Activated CD8-positive, alpha-beta memory T cell treated with anti-CD3 and anti-CD28 coated beads, Interleukin-2, amount 50 U/mL, for 1 hour (primary cell): ENCODE measurements around the gene UGT2B17.
"Not testable (repeated sequence)": the region's sequence is repeated elsewhere in the genome, so short reads cannot be mapped to it uniquely, and the experiment has no call there.

Experiments
- DNase-seq: peaks from one replicate; pipeline ENCODE4 v3.0.0-alpha.2; 2020; ENCODE audit errors: extremely low read depth

Gene UGT2B17

DNA sequence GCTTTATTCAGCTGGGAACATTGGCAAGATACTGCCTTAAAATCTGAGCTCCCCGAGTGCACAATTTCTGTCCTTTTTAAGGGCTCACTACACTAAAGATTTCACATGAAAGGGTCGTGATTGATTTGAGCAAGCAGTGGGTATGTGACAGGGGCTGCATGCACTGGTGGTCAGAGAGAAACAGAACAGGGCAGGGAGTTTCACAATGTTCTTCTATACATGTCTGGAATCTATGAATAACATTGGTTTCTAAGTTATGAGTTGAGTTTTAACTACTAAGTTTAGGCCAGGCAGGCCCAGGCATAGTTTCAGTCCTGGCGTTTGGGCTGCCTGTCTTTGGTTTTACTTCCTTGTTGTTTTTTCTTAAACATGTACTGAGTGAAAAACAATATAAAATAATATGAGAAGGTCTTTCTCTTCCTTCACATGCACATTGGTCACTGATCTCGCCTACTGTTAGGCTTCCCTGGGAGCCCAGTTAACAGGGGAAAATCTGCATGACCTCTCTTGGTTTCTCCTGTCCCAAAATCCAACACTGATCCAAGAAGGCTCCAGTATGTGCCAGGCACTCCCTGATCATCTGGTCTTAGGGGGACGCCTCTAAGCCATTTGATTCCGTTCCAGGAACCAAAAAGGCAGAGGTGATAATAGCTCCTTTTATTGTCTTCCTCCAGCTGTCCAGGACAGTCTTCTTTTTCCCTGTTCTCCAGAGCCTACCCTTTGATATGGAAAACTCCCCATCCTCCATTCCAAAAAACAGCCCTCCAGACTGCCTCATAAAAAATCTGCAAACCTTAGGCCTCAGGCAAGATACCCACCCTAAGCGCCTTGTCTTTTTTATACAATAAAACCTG, at the start of gene UGT2B17:
TSS of gene UGT2B17 (minus strand) at position 51 of the 854 bp plus-strand sequence. CDS start 7,838 bp downstream, outside the sequence.
- no peak for DNase-seq

DNA sequence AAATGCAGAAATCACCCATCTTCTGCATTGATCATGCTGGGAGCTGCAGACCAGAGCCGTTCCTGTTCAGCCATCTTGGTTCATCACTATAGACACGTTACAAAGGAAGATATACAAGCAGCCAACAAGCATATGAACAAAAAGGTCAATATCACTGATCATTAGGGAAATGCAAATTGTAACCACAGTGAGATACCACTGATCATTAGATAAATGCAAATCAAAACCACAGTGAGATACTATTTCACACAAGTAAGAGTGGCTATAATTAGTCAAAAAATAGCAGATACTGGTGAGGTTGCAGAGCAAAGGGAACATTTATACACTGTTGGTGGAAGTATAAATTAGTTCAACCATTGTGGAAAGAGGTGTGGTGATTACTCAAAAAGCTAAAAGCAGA, 46.6 kb upstream of the UGT2B17 start:
- not testable (repeated sequence) for DNase-seq

DNA sequence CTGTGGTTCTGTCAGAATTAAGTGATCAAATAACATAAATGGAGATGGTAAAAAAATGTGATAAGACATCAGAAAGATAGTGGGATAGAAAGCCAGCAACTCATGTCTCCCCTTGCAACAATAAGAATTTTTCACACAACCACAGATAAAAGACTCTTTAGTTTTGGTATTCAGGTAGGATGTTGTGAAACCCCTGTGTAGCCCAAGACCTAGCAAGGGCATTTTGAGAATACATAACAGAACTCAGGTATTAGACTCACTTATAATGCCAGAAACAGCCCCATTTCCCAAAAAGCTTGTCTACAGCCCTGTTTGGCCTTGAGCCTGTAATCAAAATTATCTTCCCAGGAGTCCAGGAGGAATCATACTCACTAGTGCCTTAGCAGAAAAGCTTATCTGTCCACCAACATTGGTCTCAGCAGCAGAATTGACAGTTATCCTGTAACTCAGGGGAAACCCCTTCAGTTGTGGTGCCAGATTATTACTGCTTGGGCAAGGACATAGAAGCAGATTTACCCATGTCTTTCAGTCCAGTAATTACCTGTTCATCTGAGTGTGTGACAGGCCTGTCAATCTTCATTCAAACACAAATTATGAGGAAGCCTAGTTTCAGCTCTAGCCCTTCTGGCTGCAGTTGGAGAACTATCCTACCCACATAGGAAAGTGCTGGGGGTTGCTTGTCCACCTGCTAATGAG, 41.0 kb upstream of the UGT2B17 start:
- DNase-seq = no peak

DNA sequence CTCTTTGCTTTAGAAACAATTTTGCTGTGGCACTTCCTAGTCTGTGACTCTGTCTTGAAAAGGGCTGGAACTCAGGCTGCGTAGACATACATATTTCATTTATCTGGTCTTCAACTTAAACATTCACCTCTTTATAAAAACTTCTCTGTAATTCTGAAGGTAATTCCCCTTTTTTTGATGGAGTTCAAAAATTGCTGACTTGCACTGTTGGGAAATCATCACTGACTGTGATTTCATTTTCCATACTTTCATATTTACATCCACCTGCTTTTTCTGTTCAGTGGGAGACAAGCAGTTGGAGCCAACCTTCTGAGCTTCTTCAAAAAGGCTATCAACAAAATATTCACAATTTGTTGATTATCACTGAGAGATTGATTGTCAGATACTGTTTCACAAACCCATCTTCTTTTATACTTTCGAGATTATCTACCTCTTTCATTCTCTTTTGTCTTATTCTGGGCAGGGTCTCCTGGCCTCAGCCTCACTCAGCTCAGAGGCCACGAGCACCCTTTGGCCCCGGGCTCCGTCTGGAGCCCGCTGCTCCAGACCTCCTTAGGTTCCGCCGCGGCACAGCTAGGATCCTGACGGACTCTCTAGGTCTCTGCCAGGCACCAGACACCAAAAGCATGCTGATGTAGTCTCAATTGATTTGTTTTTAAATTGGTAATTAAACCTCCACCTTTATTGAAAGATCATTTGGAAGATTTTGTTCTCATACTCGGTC, 39.7 kb upstream of the UGT2B17 start:
- DNase-seq = no peak

DNA sequence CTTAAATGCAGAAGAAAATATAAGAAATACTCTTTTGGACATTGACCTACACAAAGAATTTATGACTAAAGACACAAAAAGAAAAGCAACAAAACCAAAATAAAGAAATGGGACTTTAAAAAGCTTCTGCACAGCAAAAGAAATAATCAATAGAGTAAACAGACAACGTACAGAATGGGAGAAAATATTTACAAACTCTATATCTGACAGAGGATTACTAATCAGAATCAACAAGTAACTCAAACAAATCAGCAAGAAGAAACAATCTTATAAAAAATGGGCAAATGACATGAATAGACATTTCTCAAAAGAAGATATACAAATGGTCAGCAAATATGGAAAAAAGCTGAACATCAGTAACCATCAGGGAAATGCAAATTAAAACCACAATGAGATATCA, 37.6 kb upstream of the UGT2B17 start:
- no peak for DNase-seq

DNA sequence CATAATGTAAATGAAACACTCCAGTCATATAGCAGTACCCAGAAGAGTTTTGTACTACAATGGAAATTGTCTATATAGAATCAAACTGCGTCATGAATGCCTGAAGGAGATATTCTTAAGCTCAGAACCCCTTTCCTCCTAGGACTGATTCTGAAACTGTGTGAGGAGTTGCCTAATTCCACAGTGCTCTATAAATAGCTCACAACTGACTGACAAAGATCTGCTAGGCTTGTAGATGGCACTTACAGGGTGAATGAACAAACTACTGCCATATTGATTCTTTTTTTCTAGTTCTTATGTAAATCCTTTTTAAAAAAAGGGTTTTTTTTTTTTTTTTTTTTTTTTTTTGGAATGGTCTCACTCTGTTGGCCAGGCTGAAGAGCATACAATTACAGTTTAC, 30.1 kb upstream of the UGT2B17 start:
- DNase-seq = no peak

DNA sequence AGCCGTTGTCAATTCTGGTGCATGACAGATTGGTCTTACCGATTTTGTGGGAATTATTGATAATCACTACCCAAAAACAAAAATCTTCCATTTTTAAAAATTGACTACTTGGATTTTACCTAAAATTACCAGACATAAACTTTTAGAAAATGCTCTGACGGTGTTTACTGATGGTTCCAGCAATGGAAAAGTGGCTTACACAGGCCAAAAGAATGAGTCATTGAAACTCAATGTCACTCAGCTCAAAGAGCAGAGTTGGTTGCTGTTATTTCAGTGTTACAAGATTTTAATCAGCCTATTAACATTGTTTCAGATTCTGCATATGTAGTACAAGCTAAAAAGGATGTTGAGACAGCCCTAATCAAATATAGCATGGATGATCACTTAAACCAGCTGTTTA, 23.0 kb upstream of the UGT2B17 start:
- DNase-seq = no peak

DNA sequence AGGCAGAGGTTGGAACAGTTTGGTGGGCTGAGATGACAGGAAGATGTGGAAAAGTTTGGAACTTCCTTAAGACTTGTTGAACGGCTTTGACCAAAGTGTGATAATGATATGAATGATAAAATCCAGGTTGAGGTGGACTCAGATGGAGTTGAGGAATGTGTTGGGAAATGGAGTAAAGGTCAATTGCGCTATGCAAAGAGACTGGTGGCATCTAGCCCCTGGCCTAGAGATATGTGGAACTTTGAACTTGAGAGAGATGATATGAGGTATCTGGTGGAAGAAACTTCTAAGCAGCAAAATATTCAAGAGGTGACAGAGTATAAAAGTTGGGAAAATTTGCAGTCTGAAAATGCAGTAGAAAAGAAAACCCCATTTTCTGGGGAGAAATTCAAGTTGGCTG, 21.4 kb upstream of the UGT2B17 start:
- no peak for DNase-seq

DNA sequence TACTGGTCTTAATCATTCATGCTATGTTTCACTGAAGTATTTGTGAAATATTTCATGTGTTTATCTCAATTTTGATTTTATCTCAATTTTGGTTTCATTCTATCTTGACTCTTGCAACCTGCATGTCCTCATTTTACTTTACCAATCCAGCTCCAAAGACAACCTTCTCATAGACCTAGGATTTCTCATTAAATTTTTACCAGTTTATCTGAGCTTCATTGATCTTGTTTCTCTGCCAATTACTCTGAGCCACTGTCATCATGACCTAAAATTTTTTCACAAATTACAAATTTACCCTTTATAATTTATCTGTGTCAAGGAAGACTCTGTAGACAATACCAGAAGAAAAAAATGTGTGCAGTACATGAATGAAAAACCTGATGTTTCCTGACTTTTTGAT, 18.6 kb upstream of the UGT2B17 start:
- no peak for DNase-seq

DNA sequence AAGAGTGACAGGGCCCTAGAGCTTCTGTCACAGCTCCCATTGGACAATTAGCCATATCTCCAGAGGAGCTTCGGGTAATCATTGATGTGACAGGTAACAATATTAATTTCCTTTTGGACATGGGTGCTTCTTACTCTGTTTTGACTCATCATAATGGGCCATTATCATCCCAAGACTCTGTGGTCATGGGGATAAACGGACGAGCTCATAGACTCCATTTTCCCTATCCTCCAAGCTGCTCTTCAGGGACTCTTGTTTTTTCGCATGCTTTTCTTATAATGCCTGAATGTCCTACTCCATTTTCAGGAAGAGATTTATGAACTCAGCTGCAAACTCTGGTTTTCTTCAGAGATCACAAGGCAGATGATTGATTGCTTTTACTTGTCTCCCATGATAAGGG, 17.0 kb upstream of the UGT2B17 start:
- DNase-seq = no peak

DNA sequence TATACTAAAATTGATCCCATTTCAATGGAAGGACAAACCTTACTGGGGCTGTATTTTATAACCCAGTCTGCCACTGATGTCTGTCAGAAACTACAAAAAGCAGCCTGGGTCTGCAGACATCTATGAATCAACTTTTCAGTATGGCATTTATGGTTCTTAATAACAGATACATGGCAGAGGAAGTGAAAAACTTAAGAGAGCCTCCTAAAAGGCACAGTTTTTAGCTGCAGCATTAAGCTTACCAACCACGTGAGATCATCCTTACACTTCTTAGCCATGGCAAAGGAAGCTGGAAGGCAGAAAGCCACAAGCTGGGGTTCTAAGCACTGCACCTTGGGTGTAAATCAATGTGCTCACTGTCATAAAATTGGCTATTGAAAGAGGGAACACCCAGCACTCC, 16.6 kb upstream of the UGT2B17 start:
- no peak for DNase-seq

DNA sequence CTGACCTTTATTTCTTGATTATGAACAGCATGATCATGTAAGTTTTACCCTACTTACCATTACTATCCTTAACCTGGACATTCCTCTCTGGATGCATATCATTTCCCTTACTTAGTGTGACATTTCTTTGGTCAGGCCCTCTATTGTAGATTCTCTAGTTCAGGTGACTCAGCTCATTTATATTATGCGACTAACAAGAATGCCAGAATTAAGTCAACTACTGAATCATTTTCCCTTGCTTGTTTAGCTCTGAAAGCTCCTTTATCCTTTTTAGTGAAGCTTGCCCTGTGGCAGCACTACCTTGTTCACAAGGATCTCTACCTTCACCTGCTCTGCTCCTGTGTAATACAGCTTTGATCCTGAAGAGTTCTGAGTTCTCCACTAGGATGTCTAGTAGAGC, 15.1 kb upstream of the UGT2B17 start:
- no peak for DNase-seq

DNA sequence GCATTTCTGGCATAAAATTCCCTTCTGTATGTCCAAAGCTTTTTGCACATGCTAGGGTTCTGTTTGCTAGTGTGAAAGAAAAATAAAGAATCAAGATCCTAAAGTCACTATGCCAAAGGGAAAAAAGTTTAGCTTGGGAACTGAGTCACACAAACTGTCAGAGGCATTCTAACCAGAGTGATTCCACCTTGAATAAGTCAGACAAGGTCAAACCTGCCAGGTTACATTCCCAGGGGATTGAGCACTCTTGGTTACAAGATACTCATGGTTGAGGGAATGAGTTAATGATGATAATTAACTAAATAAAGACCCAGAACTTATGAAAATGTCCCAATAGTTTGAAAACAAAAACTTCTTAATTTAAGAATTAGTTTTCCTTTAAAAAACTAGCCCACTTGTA, 13.7 kb upstream of the UGT2B17 start:
- DNase-seq = no peak

DNA sequence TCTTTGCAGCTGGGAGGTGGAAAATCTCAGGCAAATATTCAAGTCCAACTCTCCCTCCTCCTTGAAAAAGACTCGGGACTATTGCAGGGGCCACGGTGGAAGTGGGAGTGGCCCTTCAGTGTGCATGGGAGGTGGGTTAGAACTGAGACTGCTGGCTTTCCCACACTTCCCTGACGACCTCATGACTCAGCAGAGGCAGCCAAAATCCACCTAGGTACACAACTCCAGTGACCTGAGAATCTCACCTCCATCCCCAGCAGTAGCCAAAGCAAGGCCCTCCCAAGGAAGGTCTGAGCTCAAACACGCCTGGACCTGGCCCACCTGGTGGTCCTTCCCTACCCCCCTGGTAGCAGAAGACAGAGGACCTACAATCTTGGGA, 6.2 kb upstream of the UGT2B17 start:
- DNase-seq = no peak

DNA sequence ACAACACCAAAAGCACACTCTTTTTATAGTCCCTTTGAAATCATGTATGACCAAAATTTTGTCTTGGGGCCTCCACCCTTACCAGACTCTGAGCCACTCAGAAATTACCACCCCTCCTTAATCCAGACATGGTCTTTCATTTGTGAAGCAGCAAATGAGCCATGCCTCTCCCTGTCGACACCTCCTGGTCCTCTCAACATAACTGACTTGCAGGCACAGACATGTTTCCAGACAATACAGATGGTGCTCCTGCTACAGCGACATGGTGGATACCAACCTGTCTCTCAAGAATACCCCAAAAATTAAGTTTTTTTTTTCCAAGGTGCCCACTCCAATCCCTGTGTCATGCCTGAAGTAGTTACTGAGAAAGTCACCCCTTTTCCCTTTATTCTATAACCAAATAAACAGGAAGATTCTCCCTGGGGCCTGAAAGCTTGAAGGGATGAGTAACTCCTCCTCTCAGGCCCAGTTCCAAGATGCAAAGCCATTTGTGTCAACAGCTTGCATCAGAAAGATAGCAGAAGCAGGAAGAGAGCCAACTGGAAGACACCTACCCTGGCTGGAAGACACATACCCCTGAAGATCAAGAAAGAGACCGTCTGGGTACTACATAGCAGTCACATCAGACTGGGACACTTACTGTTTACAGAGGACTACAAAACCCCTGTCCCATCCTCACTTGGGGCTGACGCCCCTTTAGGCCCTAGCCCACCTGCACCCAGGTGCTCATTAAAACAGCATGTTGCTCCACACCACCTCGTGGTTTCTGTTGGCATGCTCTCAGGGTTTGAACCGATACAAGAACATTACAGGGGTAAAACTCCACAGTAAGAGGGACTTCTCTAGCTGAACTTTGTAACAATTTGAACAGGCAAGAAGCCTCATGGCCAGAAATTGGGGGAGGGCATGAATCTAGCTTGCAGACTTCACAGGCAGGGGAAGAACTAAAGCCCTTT, 5.5 kb upstream of the UGT2B17 start:
- no peak for DNase-seq

DNA sequence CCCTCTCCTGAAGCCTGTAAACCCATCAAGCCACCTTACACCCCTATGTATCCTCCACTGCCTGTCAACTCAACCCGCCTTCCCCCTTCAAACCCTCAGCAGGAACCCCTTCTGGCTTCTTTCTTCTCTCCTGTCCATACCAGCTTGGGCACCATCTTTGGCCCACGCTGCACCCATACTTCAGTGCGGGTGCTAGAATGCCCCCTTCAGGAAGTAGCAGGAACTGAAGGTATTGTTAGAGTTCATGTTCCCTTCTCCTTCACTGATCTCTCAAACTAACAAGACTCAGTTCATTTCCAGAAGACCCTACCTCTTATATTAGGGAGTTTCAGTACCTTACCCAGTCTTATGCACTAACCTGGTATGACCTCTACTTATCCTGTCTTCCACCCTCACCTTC, 1.5 kb upstream of the UGT2B17 start:
- DNase-seq = no peak

DNA sequence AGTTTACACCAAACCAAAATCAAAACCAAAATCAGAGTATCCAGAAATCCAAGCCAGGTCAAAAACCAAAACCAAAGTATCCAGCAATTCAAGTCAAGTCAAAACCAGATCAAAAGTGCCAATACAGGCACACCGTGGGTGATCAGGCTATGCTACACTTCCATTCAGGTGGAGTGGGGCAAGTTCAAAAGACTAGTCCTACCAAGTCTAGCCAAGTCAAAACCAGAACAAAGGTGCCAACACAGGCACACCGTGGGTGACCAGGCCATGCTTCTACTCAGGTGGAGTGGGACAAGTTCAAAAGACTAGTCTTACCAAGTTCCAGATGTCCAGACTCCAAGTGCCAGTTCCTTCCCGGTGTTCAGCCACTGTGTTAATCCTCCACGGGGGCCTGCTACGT, 486 bp downstream of the UGT2B17 start:
- DNase-seq = not testable (repeated sequence)

DNA sequence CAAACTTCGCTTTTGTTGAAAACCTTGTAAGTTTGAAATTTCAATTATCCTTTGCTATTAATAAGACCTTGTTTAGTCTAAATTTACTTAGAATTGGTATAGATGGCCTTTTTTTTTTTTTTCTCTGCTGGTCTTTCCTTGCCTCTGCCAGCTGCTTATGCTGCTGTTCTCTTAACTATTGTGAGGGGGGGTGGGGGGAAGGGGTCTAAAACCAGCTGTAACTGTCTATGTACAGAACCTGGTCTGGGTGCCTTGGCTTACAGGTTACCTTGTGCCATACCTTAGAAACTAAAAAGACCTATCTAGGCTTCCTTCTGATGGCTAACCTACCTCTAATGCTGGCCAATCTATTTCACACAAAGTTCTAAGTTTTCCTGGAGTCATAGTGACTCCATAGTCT, 1.0 kb downstream of the UGT2B17 start:
- DNase-seq = no peak

DNA sequence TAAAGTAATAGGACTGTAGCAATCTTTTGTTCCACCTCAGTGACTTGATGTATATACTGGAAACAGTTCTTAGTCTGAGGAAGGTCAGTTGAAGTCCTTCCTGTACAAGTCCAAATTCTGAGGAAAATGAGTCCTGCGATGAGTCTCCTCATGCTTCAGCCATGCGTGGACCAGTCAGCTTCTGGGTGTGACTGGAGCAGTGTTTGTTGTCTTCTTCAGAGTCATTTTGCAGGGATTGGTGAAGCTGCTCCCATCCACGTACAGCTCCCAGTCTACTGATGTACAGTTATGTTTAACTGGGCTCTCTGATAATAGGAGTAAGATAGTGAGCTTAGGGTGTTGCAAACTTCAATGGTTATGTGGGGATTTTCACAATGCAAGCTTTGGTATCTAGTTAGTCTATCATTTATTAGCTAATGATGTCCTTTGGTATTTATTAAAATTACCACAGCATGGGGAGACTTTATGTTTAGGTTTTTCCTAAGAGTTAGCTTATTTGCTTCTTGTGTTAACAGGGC, 3.4 kb downstream of the UGT2B17 start:
- no peak for DNase-seq

DNA sequence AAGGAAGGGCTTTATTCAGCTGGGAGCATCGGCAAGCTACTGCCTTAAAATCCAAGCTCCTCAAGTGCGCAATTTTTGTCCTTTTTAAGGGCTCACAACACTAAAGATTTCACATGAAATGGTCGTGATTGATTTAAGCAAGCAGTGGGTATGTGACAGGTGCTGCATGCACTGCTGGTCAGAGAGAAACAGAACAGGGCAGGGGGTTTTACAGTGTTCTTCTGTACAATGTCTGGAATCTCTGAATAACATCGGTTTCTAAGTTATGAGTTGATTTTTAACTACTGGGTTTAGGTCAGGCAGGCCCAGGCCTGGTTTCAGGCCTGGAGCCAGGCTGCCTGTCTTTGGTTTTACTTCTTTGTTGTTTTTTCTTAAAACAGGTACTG, 6.0 kb downstream of the UGT2B17 start:
- DNase-seq = no peak

DNA sequence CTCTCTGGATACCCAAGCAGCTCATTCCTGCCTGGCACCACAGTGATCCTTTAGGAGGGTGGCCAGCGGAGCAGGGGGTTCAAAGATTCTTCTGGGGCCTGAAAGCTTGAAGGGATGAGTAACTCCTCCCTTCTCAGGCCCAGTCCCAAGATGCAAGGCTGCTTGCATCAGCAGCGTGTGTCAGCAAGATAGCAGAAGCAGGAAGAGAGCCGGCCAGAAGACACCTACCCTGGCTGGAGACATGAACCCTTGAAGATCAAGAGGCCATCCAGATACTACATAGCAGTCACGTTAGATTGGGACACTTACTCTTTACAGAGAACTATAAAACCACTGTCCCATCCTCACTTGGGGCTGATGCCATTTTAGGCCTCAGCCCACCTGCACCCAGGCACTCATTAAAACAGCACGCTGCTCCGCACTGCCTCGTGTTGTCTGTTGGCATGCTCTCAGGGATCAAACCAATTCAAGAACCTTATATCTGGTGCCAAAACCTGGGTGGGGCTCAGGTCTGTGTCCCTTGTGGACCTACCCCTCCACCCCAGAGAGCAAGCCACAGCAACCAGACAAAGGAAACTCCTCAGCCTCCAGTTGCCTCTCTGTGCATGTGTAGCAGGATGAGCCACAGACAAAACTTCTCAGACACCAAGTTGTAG, 6.5 kb downstream of the UGT2B17 start:
- no peak for DNase-seq
